Vein endothelial cell (primary cell): Measurements from ENCODE around the gene KRT82. TPM values are rescaled to one million over a fixed set of nuclear protein-coding genes. Genes with fewer than 3 reads are reported as not detected.

Source experiments
- total RNA-seq: library from RNA; depleted of rRNA; stranded (reverse); fragments of >200 nt; gene quantifications from 2 replicates; pipeline ENCODE4 v1.2.3, GENCODE V29; 2012

KRT82 gene
- total RNA-seq = not detected in 2 replicates

GRCh38 chr12:52405922-52406385 lies at the start of gene KRT82:
KRT82 (minus strand) TSS chr12:52406335; CDS start chr12:52406277, 58 bp downstream.

GRCh38 chr12:52452101-52452500 lies 46.0 kb upstream of the KRT82 start, which contains the start of gene KRT6B:
KRT6B (minus strand) TSS chr12:52452146; CDS start chr12:52452078, 68 bp downstream.

GRCh38 chr12:52434081-52434733 lies 28.1 kb upstream of the KRT82 start, which contains the start of gene KRT75:
KRT75 (minus strand) TSS chr12:52434371; CDS start chr12:52434304, 67 bp downstream.

GRCh38 chr12:52385226-52385702 lies 20.9 kb downstream of the KRT82 start, which contains the start of gene KRT84:
KRT84 (minus strand) TSS chr12:52385652; CDS start chr12:52385585, 67 bp downstream.

DNA sequence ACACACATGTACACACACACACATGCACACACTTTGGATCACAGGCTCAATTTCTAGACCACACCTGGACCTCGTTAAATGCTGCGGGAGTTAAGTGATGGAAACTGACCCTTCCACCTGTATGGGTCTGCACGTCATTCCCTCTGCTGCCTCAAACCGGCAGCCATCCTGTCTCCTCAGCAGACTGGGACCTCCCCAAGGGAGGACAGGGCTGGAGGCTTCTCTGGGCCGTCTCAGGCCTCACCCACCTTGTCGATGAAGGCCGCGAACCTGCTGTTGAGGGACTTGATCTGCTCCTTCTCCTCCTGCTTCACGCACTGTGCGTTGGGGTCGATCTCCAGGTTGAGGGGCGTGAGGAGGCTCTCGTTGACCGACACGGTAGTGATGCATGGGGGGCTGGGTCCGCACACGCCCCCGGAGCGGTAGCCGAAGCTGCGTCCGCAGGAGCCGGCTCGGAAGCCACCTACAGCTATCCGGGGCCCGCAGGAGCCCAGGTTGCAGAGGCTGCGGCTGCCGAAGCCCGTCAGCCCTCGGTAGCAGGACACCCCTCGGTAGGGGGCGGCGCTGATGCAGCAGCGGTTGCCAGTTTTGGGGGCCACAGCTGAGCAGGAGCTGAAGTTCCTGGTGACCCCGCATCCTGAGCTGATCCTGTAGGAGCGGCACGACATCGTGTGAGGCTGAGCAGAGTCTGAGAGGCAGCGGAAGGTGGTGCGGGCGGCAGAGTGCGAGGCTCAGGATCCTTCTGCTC lies 39.2 kb downstream of the KRT82 start, which contains the start of gene KRT85:
KRT85 (minus strand) TSS at position 744 of the 748 bp plus-strand sequence; CDS start at position 668, 76 bp downstream.

Other genes with a start within 250 kb of the KRT82 start
- gene KRT80, start 214.3 kb downstream of the KRT82 start, total RNA-seq = 2.4 and 7.2 TPM in 2 replicates
- gene KRT7, start 173.1 kb downstream of the KRT82 start, total RNA-seq = 129 and 1,019 TPM in 2 replicates
- gene KRT86, start 131.7 kb downstream of the KRT82 start, total RNA-seq = not detected in 2 replicates
- gene KRT81, start 114.8 kb downstream of the KRT82 start, total RNA-seq = not detected in 2 replicates
- gene KRT83, start 84.9 kb downstream of the KRT82 start, total RNA-seq = not detected in 2 replicates
- not detected in 2 replicates for gene KRT85, start 38.9 kb downstream of the KRT82 start, total RNA-seq
- gene KRT84, start 20.7 kb downstream of the KRT82 start, total RNA-seq = not detected in 2 replicates
- gene KRT75, start 28.0 kb upstream of the KRT82 start, total RNA-seq = not detected in 2 replicates
- not detected in 2 replicates for gene KRT6B, start 45.8 kb upstream of the KRT82 start, total RNA-seq
- not detected in 2 replicates for gene KRT6C, start 67.5 kb upstream of the KRT82 start, total RNA-seq
- gene KRT6A, start 86.9 kb upstream of the KRT82 start, total RNA-seq = not detected in 2 replicates
- gene KRT5, start 114.1 kb upstream of the KRT82 start, total RNA-seq = not detected in 2 replicates
- not detected in 2 replicates for gene KRT71, start 146.8 kb upstream of the KRT82 start, total RNA-seq
- gene KRT74, start 167.5 kb upstream of the KRT82 start, total RNA-seq = not detected in 2 replicates
- not detected in 2 replicates for gene KRT72, start 195.1 kb upstream of the KRT82 start, total RNA-seq
- not detected in 2 replicates for gene KRT73, start 212.2 kb upstream of the KRT82 start, total RNA-seq
- gene KRT2, start 245.9 kb upstream of the KRT82 start, total RNA-seq = not detected in 2 replicates